Mesenchymal stem cell (in vitro differentiated cells and primary cell): ENCODE results near the gene GSTA4.
"Not testable (repeated sequence)": the region's sequence is repeated elsewhere in the genome, so short reads cannot be mapped to it uniquely, and the experiment has no call there.

Experiments
- DNase-seq: peaks from one replicate; pipeline ENCODE4 v3.0.0-alpha.2; 2013
- H2AFZ ChIP-seq: one replicate; pipeline ENCODE4 v1.6.1; 2013; ENCODE audit warnings: low read depth, mild to moderate bottlenecking, control low read depth, inconsistent platforms, low read length, moderate library complexity
- H2AK5ac ChIP-seq: 2 replicates; pipeline ENCODE4 v1.6.1; 2013; ENCODE audit warnings: low read length, moderate library complexity, mild to moderate bottlenecking, inconsistent platforms; ENCODE audit not compliant: severe bottlenecking
- H2BK120ac ChIP-seq: one replicate; pipeline ENCODE4 v1.6.1; 2013; ENCODE audit warnings: low read depth, mild to moderate bottlenecking, inconsistent platforms, low read length, moderate library complexity
- H2BK12ac ChIP-seq, 2 experiments: one replicate each; pipeline ENCODE4 v1.6.1; 2013; ENCODE audit warnings: inconsistent platforms in 2 of 2, low read length in 2 of 2, mild to moderate bottlenecking in 2 of 2, moderate library complexity in 2 of 2, control low read depth in 1 of 2
- H2BK15ac ChIP-seq: one replicate; pipeline ENCODE4 v1.6.1; 2013; ENCODE audit warnings: mild to moderate bottlenecking, low read depth, inconsistent platforms; ENCODE audit not compliant: poor library complexity, severe bottlenecking
- H2BK5ac ChIP-seq: 2 replicates; pipeline ENCODE4 v1.6.1; 2013; ENCODE audit warnings: low read depth, mild to moderate bottlenecking, low read length, control low read depth, inconsistent platforms; ENCODE audit not compliant: poor library complexity, severe bottlenecking
- H3K14ac ChIP-seq, 2 experiments: one replicate each; pipeline ENCODE4 v1.6.1; 2013; ENCODE audit warnings: inconsistent platforms in 2 of 2, low read length in 2 of 2, control low read depth in 1 of 2, mild to moderate bottlenecking in 1 of 2, moderate library complexity in 1 of 2
- H3K18ac ChIP-seq, 2 experiments: one replicate each; pipeline ENCODE4 v1.6.1; 2013; ENCODE audit warnings: inconsistent platforms in 2 of 2, low read length in 2 of 2, control low read depth in 1 of 2, low read depth in 1 of 2, mild to moderate bottlenecking in 1 of 2
- H3K23ac ChIP-seq, 2 experiments: one replicate each; pipeline ENCODE4 v1.6.1; 2013; ENCODE audit warnings: inconsistent platforms in 2 of 2, low read length in 2 of 2, mild to moderate bottlenecking in 2 of 2, moderate library complexity in 2 of 2, control low read depth in 1 of 2
- H3K27ac ChIP-seq: 2 replicates; pipeline ENCODE4 v1.5.1; 2013; ENCODE audit warnings: mild to moderate bottlenecking, moderate library complexity, low read length, control low read depth, inconsistent platforms; ENCODE audit not compliant: poor library complexity, severe bottlenecking
- H3K27me3 ChIP-seq, 2 experiments: 2 replicates each; pipeline versions ENCODE4 v1.6.1 to v1.7.0; 2013; ENCODE audit warnings: low read length in 2 of 2, mild to moderate bottlenecking in 2 of 2, moderate library complexity in 2 of 2, control low read depth in 1 of 2, inconsistent platforms in 1 of 2; ENCODE audit not compliant: control insufficient read depth in 1 of 2, insufficient read depth in 1 of 2
- H3K36me3 ChIP-seq, 2 experiments: 2 replicates each; pipeline versions ENCODE4 v1.6.1 to v1.7.0; 2013; ENCODE audit warnings: low read length in 2 of 2, control low read depth in 1 of 2, inconsistent platforms in 1 of 2, low read depth in 1 of 2, mild to moderate bottlenecking in 1 of 2; ENCODE audit not compliant: insufficient read depth in 2 of 2, control insufficient read depth in 1 of 2
- H3K4ac ChIP-seq, 2 experiments: one replicate each; pipeline ENCODE4 v1.6.1; 2013; ENCODE audit warnings: inconsistent platforms in 2 of 2, low read length in 2 of 2, mild to moderate bottlenecking in 2 of 2, moderate library complexity in 2 of 2, control low read depth in 1 of 2, low read depth in 1 of 2
- H3K4me1 ChIP-seq: 2 replicates; pipeline ENCODE4 v1.6.1; 2013; ENCODE audit warnings: low read depth, low read length, control low read depth; ENCODE audit not compliant: control insufficient read depth, insufficient read depth
- H3K4me2 ChIP-seq: 2 replicates; pipeline ENCODE4 v1.6.1; 2013; ENCODE audit warnings: low read length, mild to moderate bottlenecking, inconsistent platforms; ENCODE audit not compliant: poor library complexity, severe bottlenecking
- H3K4me3 ChIP-seq, 2 experiments: 2 replicates each; pipeline versions ENCODE4 v1.5.1 to v1.7.0; 2013; ENCODE audit warnings: low read length in 2 of 2, mild to moderate bottlenecking in 2 of 2, control low read depth in 1 of 2, low read depth in 1 of 2; ENCODE audit not compliant: insufficient read depth in 1 of 2
- H3K79me1 ChIP-seq: replicated peaks from 2 replicates; pipeline ENCODE4 v1.6.1; 2013; ENCODE audit warnings: mild to moderate bottlenecking, control low read depth, low read length, inconsistent platforms; ENCODE audit not compliant: poor library complexity, severe bottlenecking
- H3K9ac ChIP-seq: 2 replicates; pipeline ENCODE4 v1.7.0; 2013; ENCODE audit warnings: mild to moderate bottlenecking, low read length, moderate library complexity
- H3K9me3 ChIP-seq: 2 replicates; pipeline ENCODE4 v1.7.0; 2013; ENCODE audit warnings: mild to moderate bottlenecking, low read length; ENCODE audit not compliant: control insufficient read depth
- H4K8ac ChIP-seq: one replicate; pipeline ENCODE4 v1.6.1; 2013; ENCODE audit warnings: inconsistent platforms, mild to moderate bottlenecking, low read length, moderate library complexity
- H4K91ac ChIP-seq: one replicate; pipeline ENCODE4 v1.6.1; 2013; ENCODE audit warnings: mild to moderate bottlenecking, low read length, inconsistent platforms
- WGBS: methylation state at CpG from one replicate; pipeline ENCODE4 v1.1.7; 2013; ENCODE audit warnings: mixed read lengths; 5-methylcytosine and 5-hydroxymethylcytosine counted together

GSTA4 gene

DNA sequence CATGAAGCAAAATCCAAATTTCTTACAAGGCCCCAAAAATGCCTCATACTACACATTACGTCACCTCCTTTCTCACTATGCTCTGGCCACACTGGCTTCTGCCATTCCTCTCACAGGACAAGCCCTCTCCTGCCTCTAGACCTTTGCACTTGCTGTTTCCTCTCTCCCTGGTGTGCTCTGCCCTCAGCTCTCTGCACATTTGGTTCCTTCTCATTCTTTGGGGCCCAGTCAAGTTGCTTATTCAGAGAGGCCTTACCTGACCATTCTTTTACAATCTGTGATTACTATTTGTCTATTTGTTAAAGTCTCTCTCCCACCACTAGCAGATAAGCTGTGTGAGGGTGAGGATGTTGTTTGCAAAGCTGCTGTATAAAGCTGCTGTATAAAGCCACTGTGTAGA, 15.4 kb upstream of the GSTA4 start:
- H3K18ac ChIP-seq = no peak overlapping the region
- DNase-seq = no peak
- no peak overlapping the region for H3K4me3 ChIP-seq
- no peak overlapping the region for H3K23ac ChIP-seq
- no peak overlapping the region for H2AFZ ChIP-seq
- H4K8ac ChIP-seq = no peak overlapping the region
- no peaks in the 10 kb centered on the region for H3K79me1 ChIP-seq
- no peak overlapping the region for H3K9ac ChIP-seq
- H3K4ac ChIP-seq = no peak overlapping the region
- H3K4me1 ChIP-seq = peaks cover 3% of the 10 kb centered on the region
- H3K4me2 ChIP-seq = no peak overlapping the region
- 99% methylated on average over 1 of the region's 1 CpG for WGBS
- H2BK15ac ChIP-seq = no peak overlapping the region
- H4K91ac ChIP-seq = no peak overlapping the region
- no peak overlapping the region for H3K27ac ChIP-seq
- H2BK5ac ChIP-seq = no peak overlapping the region
- peaks cover 32 to 85% of the 10 kb centered on the region in 2 experiments for H3K36me3 ChIP-seq
- H2AK5ac ChIP-seq = no peak overlapping the region
- no peaks in the 10 kb centered on the region for H3K27me3 ChIP-seq
- H3K9me3 ChIP-seq = no peaks in the 10 kb centered on the region
- H2BK120ac ChIP-seq = no peak overlapping the region
- H3K14ac ChIP-seq = no peak overlapping the region
- no peak overlapping the region for H2BK12ac ChIP-seq

DNA sequence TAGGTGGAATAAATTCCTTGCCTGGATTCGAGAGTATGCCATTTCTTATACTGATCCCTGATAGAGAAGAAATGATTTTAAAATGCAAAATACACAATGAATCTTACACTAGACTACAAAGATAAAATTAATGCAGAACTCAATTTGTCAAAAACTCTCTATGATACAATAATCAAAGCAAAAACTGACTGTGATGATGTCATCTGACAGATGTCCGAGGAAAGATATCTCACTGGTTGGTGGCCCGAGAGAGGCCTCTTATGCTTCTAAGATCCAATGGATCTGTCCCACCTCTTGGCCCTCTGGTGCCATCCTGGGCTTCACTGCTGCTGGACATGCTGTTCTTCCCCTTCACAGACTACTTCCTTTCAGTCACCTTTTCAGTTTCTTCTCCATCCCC, 14.4 kb upstream of the GSTA4 start:
- no peak overlapping the region for H2BK120ac ChIP-seq
- no peak overlapping the region for H3K4me3 ChIP-seq
- H2AK5ac ChIP-seq = no peak overlapping the region
- no peak overlapping the region for H2AFZ ChIP-seq
- H2BK12ac ChIP-seq = no peak overlapping the region
- no peak overlapping the region for H3K4me2 ChIP-seq
- WGBS = 97% methylated on average over 2 of the region's 3 CpGs
- no peak for DNase-seq
- H3K27me3 ChIP-seq = no peaks in the 10 kb centered on the region
- H4K8ac ChIP-seq = no peak overlapping the region
- no peak overlapping the region for H3K18ac ChIP-seq
- no peak overlapping the region for H3K14ac ChIP-seq
- no peak overlapping the region for H3K23ac ChIP-seq
- H3K4me1 ChIP-seq = peaks cover 3% of the 10 kb centered on the region
- H3K79me1 ChIP-seq = no peaks in the 10 kb centered on the region
- no peak overlapping the region for H3K27ac ChIP-seq
- peaks cover 36 to 89% of the 10 kb centered on the region in 2 experiments for H3K36me3 ChIP-seq
- no peak overlapping the region for H3K9ac ChIP-seq
- H3K9me3 ChIP-seq = no peaks in the 10 kb centered on the region
- no peak overlapping the region for H2BK5ac ChIP-seq
- no peak overlapping the region for H4K91ac ChIP-seq
- no peak overlapping the region for H3K4ac ChIP-seq
- no peak overlapping the region for H2BK15ac ChIP-seq

DNA sequence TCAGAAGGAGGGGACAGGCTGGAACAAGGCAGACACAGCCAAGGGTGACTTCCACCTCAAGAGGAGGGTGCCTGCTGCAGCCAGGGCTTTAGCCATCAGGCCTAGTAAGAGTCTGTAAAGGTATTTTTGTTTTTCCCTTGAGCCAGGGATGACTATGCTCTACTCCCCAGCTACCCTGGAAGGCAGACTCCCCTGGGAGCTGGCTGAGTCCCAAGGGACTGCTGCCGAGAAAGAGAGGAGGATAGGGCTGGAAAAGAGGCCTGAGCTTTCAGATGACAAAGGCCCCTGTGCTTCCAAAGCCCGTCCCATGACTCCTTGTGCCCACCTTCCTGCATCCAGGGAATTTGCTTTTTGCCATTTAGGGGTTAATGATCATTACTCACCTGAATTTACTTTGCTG, 14.0 kb upstream of the GSTA4 start:
- Histone ChIP-seq H3K4me2 (no peak overlapping the region), H3K79me1 (no peaks in the 10 kb centered on the region), H2AK5ac (no peak overlapping the region), H2AFZ (no peak overlapping the region), H3K36me3 (peaks cover 36 to 90% of the 10 kb centered on the region in 2 experiments), H3K9ac (no peak overlapping the region), H3K27ac (no peak overlapping the region), H3K14ac (no peak overlapping the region), H3K4ac (no peak overlapping the region), H2BK5ac (no peak overlapping the region), H3K4me1 (peaks cover 3% of the 10 kb centered on the region), H3K9me3 (no peaks in the 10 kb centered on the region), H3K4me3 (no peak overlapping the region), H3K23ac (no peak overlapping the region), H2BK12ac (no peak overlapping the region), H2BK15ac (no peak overlapping the region), H4K91ac (no peak overlapping the region), H2BK120ac (no peak overlapping the region), H3K27me3 (no peaks in the 10 kb centered on the region), H4K8ac (no peak overlapping the region), H3K18ac (no peak overlapping the region)
- 100% methylated on average over 2 of the region's 2 CpGs for WGBS
- no peak for DNase-seq

DNA sequence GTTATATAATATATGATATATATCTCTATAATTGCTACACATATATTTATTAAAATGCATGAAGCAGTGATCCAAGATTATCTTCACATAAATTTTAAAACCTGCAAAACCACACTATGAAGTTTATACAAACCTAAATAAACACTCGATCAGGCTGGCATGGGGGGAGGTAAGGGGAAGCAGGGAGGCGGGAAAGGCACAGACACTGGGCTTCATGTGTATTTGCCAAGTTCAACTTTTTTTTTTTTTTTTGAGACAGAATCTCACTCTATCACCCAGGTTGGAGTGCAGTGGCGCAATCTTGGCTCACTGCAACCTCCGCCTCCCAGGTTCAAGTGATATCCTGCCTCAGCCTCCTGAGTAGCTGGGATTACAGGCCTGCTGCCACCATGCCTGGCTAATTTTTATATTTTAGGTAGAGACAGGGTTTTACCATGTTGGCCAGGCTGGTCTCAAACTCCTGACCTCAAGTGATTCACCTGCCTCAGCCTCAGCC, 13.2 kb upstream of the GSTA4 start:
- not testable (repeated sequence) for H3K27ac ChIP-seq, H4K8ac ChIP-seq, H3K14ac ChIP-seq, H3K4ac ChIP-seq, H3K9ac ChIP-seq, H3K27me3 ChIP-seq, H2BK15ac ChIP-seq, H3K79me1 ChIP-seq, H3K4me1 ChIP-seq, H3K4me2 ChIP-seq, H2AFZ ChIP-seq, H3K9me3 ChIP-seq, H2BK12ac ChIP-seq, DNase-seq, H2AK5ac ChIP-seq, H2BK5ac ChIP-seq, H3K23ac ChIP-seq, H2BK120ac ChIP-seq, H4K91ac ChIP-seq, H3K4me3 ChIP-seq, H3K18ac ChIP-seq
- WGBS = 100% methylated on average over 2 of the region's 4 CpGs
- H3K36me3 ChIP-seq = peaks cover 32 to 84% of the 10 kb centered on the region in 2 experiments
